ENCODE results near the gene TMEM198. TPM values are rescaled to one million over a fixed set of nuclear protein-coding genes. Genes with fewer than 3 reads are reported as not detected.

Gene TMEM198
- total RNA-seq, 4 donors from 2014 or later = 1.1 to 4.4 (median 1.2) TPM; not detected in 1

- no peak overlapping the region for H3K4me3 ChIP-seq
- intact Hi-C loops (cut with DNase I; ENCODE audit: low total_unique reads) (loop anchor here (2.0 kb wide), 1 partner anchor 27 kb away; the partner anchor contains the start of gene STK11IP), in situ Hi-C loops (cut with MboI; ENCODE audit: low pct_ligation_motif_present in 1 of 4, low pct_unique_long_range_greater_than_20kb in 1 of 4, low sequenced_read_pairs in 3 of 4) (no loop called here)
- DNase-seq = no peak
- peaks cover 30% of the 10 kb centered on the region for H3K27me3 ChIP-seq
- WGBS, 2 donors (ENCODE audit: low coverage in 1 of 2) = 85 to 89% methylated on average over 5 to 6 of the region's 6 CpGs
- no peak for TF ChIP-seq POLR2AphosphoS5 (IDR thresholded peaks at IDR 0.05)
- no peak for TF ChIP-seq EP300 (IDR thresholded peaks at IDR 0.05; ENCODE audit: low read depth)
- TF ChIP-seq POLR2A (IDR thresholded peaks at IDR 0.05) = no peak
- TF ChIP-seq, protein P1, sequence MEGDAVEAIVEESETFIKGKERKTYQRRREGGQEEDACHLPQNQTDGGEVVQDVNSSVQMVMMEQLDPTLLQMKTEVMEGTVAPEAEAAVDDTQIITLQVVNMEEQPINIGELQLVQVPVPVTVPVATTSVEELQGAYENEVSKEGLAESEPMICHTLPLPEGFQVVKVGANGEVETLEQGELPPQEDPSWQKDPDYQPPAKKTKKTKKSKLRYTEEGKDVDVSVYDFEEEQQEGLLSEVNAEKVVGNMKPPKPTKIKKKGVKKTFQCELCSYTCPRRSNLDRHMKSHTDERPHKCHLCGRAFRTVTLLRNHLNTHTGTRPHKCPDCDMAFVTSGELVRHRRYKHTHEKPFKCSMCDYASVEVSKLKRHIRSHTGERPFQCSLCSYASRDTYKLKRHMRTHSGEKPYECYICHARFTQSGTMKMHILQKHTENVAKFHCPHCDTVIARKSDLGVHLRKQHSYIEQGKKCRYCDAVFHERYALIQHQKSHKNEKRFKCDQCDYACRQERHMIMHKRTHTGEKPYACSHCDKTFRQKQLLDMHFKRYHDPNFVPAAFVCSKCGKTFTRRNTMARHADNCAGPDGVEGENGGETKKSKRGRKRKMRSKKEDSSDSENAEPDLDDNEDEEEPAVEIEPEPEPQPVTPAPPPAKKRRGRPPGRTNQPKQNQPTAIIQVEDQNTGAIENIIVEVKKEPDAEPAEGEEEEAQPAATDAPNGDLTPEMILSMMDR (IDR thresholded peaks at IDR 0.05) = no peak
- H3K9me3 ChIP-seq = no peaks in the 10 kb centered on the region
- H3K27ac ChIP-seq = no peak overlapping the region
- H3K36me3 ChIP-seq = no peaks in the 10 kb centered on the region
- H3K4me1 ChIP-seq = peaks cover 3 to 17% (median 8%) of the 10 kb centered on the region in 4 donors
Measured at GRCh38 chr2:219569635-219570034, 25.8 kb downstream of the TMEM198 start.

DNA sequence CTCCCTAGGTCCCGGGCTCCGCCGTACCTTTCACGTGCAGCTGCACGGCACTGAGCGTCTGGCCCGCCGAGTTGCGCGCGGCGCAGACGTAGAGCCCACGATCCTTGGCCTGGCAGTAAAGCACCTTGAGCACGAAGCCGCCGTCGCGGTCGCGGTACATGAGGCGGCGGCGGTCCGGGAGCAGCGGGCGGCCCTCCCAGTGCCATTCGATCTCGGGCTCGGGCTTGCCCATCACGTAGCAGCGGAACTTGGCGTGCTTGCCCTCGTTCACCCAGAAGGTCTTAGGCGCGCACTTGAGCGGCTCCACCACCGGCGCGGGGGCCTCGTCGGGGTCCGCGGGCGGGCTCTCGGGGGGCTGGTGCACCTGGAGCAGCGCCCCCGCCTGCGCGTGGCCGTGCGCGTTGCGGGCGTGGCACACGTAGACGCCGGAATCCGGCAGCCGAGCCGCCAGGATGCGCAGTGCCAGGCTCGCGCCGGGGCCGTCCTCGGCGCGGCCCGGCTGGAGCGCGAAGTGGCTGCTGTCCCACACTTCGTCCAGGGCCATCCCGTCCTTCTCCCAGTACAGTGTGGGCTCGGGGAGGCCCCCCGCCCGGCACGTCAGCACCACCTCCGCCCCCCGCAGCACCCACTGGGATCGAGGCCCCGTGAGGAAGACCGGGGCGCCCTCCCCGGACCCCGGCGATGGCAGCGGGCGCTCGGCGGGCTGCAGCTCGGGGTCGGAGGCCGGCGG lies 26.5 kb downstream of the TMEM198 start:
- H3K36me3 ChIP-seq = no peaks in the 10 kb centered on the region
- peak overlapping the region; percentile 65 to 90 (median 81) for H3K27ac ChIP-seq
- WGBS, 2 donors (ENCODE audit: low coverage in 1 of 2) = 20% methylated on average over 53 of the region's 95 CpGs; no CpG with 5 or more reads in 1 of the 2 donors
- TF ChIP-seq, protein P1 (IDR thresholded peaks at IDR 0.05) = no peak
- TF ChIP-seq POLR2A (IDR thresholded peaks at IDR 0.05) (no peak), EP300 (IDR thresholded peaks at IDR 0.05; ENCODE audit: low read depth) (no peak), POLR2AphosphoS5 (IDR thresholded peaks at IDR 0.05) (no peak)
- no peaks in the 10 kb centered on the region for H3K9me3 ChIP-seq
- peak; percentile 23 for DNase-seq
- peaks cover 30% of the 10 kb centered on the region for H3K27me3 ChIP-seq
- peak overlapping the region; percentile 53 to 74 (median 57) for H3K4me3 ChIP-seq
- in situ Hi-C loops (cut with MboI; ENCODE audit: low pct_ligation_motif_present in 1 of 4, low pct_unique_long_range_greater_than_20kb in 1 of 4, low sequenced_read_pairs in 3 of 4) (no loop called here), intact Hi-C loops (cut with DNase I; ENCODE audit: low total_unique reads) (loop anchor here (2.0 kb wide), 1 partner anchor 26 kb away; the partner anchor contains the start of gene STK11IP)
- H3K4me1 ChIP-seq = peaks cover 3 to 17% (median 8%) of the 10 kb centered on the region in 4 donors

DNA sequence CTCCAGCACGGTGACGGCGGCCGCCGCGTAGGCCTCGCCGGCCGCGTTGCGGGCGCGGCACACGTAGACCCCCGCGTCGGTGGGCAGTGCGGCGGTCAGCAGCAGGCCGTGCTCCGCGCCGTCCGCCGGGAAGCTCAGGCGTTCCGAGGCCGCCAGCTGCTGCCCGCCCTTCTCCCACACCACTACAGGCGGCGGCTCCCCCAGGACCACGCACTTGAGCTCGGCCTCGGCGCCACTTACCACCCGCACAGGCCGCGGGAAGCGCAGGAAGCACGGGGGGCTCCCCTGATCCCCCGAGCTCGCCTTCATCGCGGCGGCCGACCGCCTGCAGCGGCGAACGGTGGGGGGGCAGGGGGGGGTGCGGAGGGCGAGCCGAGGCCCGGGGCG lies 27.1 kb downstream of the TMEM198 start:
- in situ Hi-C loops (cut with MboI; ENCODE audit: low pct_ligation_motif_present in 1 of 4, low pct_unique_long_range_greater_than_20kb in 1 of 4, low sequenced_read_pairs in 3 of 4) = no loop called here
- Histone ChIP-seq H3K36me3 (no peaks in the 10 kb centered on the region), H3K27me3 (peaks cover 30% of the 10 kb centered on the region), H3K4me1 (peaks cover 3 to 17% (median 8%) of the 10 kb centered on the region in 4 donors), H3K9me3 (no peaks in the 10 kb centered on the region), H3K4me3 (peak overlapping the region; percentile 53 to 74 (median 57)), H3K27ac (peak overlapping the region; percentile 65 to 90 (median 81))
- TF ChIP-seq POLR2AphosphoS5 (IDR thresholded peaks at IDR 0.05) (no peak), EP300 (IDR thresholded peaks at IDR 0.05; ENCODE audit: low read depth) (no peak), POLR2A (IDR thresholded peaks at IDR 0.05) (no peak)
- TF ChIP-seq, protein P1 (IDR thresholded peaks at IDR 0.05) = no peak
- 0% methylated on average over 20 of the region's 55 CpGs; no CpG with 5 or more reads in 1 of the 2 donors for WGBS, 2 donors (ENCODE audit: low coverage in 1 of 2)
- no peak for DNase-seq
- intact Hi-C loops (cut with DNase I; ENCODE audit: low total_unique reads) = loop anchor here (2.0 kb wide), 1 partner anchor 26 kb away; the partner anchor contains the start of gene STK11IP
